Liver (tissue), 9 donors: ENCODE results near the gene PDYN. TPM values are rescaled to one million over a fixed set of nuclear protein-coding genes. Genes with fewer than 3 reads are reported as not detected.

Source experiments
- DNase-seq: peaks from one replicate; pipeline ENCODE4 v3.0.0-alpha.2; 2017; ENCODE audit warnings: low spot score
- H3K27ac ChIP-seq, 2 donors: one replicate each; pipeline ENCODE4 v1.7.0; 2013; ENCODE audit warnings: inconsistent platforms in 2 of 2, low read length in 2 of 2, control low read depth in 1 of 2, low read depth in 1 of 2, mild to moderate bottlenecking in 1 of 2
- H3K27me3 ChIP-seq, 4 donors: one replicate each; pipeline versions ENCODE4 v1.6.1 to v1.7.0; 2013; ENCODE audit warnings: low read length in 3 of 4, inconsistent platforms in 1 of 4, mild to moderate bottlenecking in 1 of 4, moderate library complexity in 1 of 4; ENCODE audit not compliant: control insufficient read depth in 4 of 4, insufficient read depth in 4 of 4
- H3K36me3 ChIP-seq, 4 donors: one replicate each; pipeline versions ENCODE4 v1.6.1 to v1.7.0; 2013; ENCODE audit warnings: low read length in 3 of 4, mild to moderate bottlenecking in 3 of 4, low read depth in 1 of 4, moderate library complexity in 1 of 4; ENCODE audit not compliant: control insufficient read depth in 4 of 4, insufficient read depth in 3 of 4
- H3K4me1 ChIP-seq, 4 donors: one replicate each; pipeline versions ENCODE4 v1.6.1 to v1.7.0; 2013; ENCODE audit warnings: low read length in 3 of 4, mild to moderate bottlenecking in 3 of 4, moderate library complexity in 1 of 4; ENCODE audit not compliant: control insufficient read depth in 4 of 4, insufficient read depth in 4 of 4
- H3K4me3 ChIP-seq, 3 donors: one replicate each; pipeline versions ENCODE4 v1.6.1 to v1.7.0; 2013; ENCODE audit warnings: low read length in 3 of 3, control low read depth in 1 of 3, low read depth in 1 of 3, mild to moderate bottlenecking in 1 of 3
- H3K9ac ChIP-seq, 2 donors: one replicate each; pipeline ENCODE4 v1.7.0; 2013; ENCODE audit warnings: low read length in 2 of 2, mild to moderate bottlenecking in 2 of 2, moderate library complexity in 2 of 2, control low read depth in 1 of 2, low read depth in 1 of 2
- H3K9me3 ChIP-seq, 4 donors: one replicate each; pipeline versions ENCODE4 v1.6.1 to v1.7.0; 2013; ENCODE audit warnings: low read length in 3 of 4; ENCODE audit not compliant: control insufficient read depth in 4 of 4
- ATF3 ChIP-seq: IDR thresholded peaks from 2 replicates; pipeline ENCODE4 v1.6.1; 2016; ENCODE audit warnings: antibody characterized with exemption
- CTCF ChIP-seq: fragments of 150-350 bp; IDR thresholded peaks from 2 replicates; pipeline ENCODE4 v1.5.1; 2017; ENCODE audit warnings: improper control_type of control experiment, low read depth, low read length; ENCODE audit not compliant: missing input control
- EGR1 ChIP-seq, 2 donors: IDR thresholded peaks; 2 replicates each; pipeline ENCODE4 v1.6.1; 2016 to 2018; ENCODE audit warnings: antibody characterized with exemption in 2 of 2, low read depth in 2 of 2
- FOXA1 ChIP-seq: IDR thresholded peaks from 2 replicates; pipeline ENCODE4 v1.6.1; 2016; ENCODE audit warnings: antibody characterized with exemption
- FOXA2 ChIP-seq: IDR thresholded peaks from 2 replicates; pipeline ENCODE4 v1.6.1; 2016; ENCODE audit warnings: antibody characterized with exemption
- GABPA ChIP-seq, 2 donors: IDR thresholded peaks in 1 of 2; conservative IDR thresholded peaks in 1 of 2; 2 replicates each; pipeline ENCODE4 v1.6.1; 2016; ENCODE audit warnings: antibody characterized with exemption in 2 of 2, mild to moderate bottlenecking in 1 of 2, moderate library complexity in 1 of 2
- HNF4A ChIP-seq, 2 donors: conservative IDR thresholded peaks; 2 replicates each; pipeline ENCODE4 v1.6.1; 2016; ENCODE audit warnings: antibody characterized with exemption in 2 of 2, mild to moderate bottlenecking in 2 of 2
- HNF4G ChIP-seq: IDR thresholded peaks from 2 replicates; pipeline ENCODE4 v1.6.1; 2016; ENCODE audit warnings: antibody characterized with exemption
- MAX ChIP-seq: IDR thresholded peaks from 2 replicates; pipeline ENCODE4 v1.6.1; 2016; ENCODE audit warnings: antibody characterized with exemption
- RAD21 ChIP-seq, 2 donors: IDR thresholded peaks; 2 replicates each; pipeline ENCODE4 v1.6.1; 2016; ENCODE audit warnings: antibody characterized with exemption in 2 of 2, mild to moderate bottlenecking in 2 of 2
- REST ChIP-seq: IDR thresholded peaks from 2 replicates; pipeline ENCODE4 v1.6.1; 2016; ENCODE audit warnings: antibody characterized with exemption, mild to moderate bottlenecking
- RXRA ChIP-seq, 2 donors: IDR thresholded peaks; 2 replicates each; pipeline ENCODE4 v1.6.1; 2017 to 2018; ENCODE audit warnings: antibody characterized with exemption in 2 of 2, mild to moderate bottlenecking in 1 of 2
- SP1 ChIP-seq: IDR thresholded peaks from 2 replicates; pipeline ENCODE4 v1.6.1; 2018; ENCODE audit warnings: antibody characterized with exemption, mild to moderate bottlenecking
- TAF1 ChIP-seq: conservative IDR thresholded peaks from 2 replicates; pipeline ENCODE4 v1.6.1; 2016; ENCODE audit warnings: antibody characterized with exemption, mild to moderate bottlenecking
- YY1 ChIP-seq: IDR thresholded peaks from 2 replicates; pipeline ENCODE4 v1.6.1; 2016; ENCODE audit warnings: antibody characterized with exemption, mild to moderate bottlenecking
- ZBTB33 ChIP-seq: IDR thresholded peaks from 2 replicates; pipeline ENCODE4 v1.6.1; 2016; ENCODE audit warnings: antibody characterized with exemption
- WGBS: extraction: QIAGEN DNeasy Blood & Tissue Kit; methylation state at CpG from one replicate; pipeline ENCODE4 v1.1.7; 2013; 5-methylcytosine and 5-hydroxymethylcytosine counted together
- polyA plus RNA-seq, 2 donors: library from polyadenylated mRNA; stranded (reverse) in 1 of 2; unstranded in 1 of 2; fragments of 200-250 nt in 1 of 2; fragments of >200 nt in 1 of 2; fragmentation: Nextera tagmentation in 1 of 2; extraction: Ambion mirVana in 1 of 2; gene quantifications; one replicate each; pipeline versions ENCODE4 v1.2.1 to v1.2.3, GENCODE V29; 2013 to 2015
- total RNA-seq, 2 donors: library from RNA; depleted of rRNA; stranded (reverse); fragments of >200 nt; gene quantifications; one replicate each; pipeline ENCODE4 v1.2.3, GENCODE V29; 2014
- donor health status: healthy.
- donor health status: healthy.
- donor health status: healthy.
- donor health status: healthy.
- donor health status: healthy.

Gene PDYN
- total and polyA plus RNA-seq, 4 donors, result not detected

GRCh38 chr20:1998193-1998520 is 4.3 kb upstream of the PDYN start:
- no peak for DNase-seq
- Histone ChIP-seq H3K27ac (no peak overlapping the region), H3K9me3 (no peaks in the 10 kb centered on the region), H3K36me3 (no peaks in the 10 kb centered on the region), H3K27me3 (peaks cover 0 to 8% (median 1%) of the 10 kb centered on the region in 4 donors), H3K9ac (no peak overlapping the region), H3K4me3 (no peak overlapping the region), H3K4me1 (no peaks in the 10 kb centered on the region)
- WGBS, result 78% methylated on average over 4 of the region's 4 CpGs
- TF ChIP-seq REST (no peak), CTCF (no peak), RXRA (IDR thresholded peaks at IDR 0.05) (no peak), YY1 (no peak), RAD21 (IDR thresholded peaks at IDR 0.05) (no peak), MAX (no peak), HNF4A (conservative IDR thresholded peaks at IDR 0.05) (no peak)

GRCh38 chr20:1997483-1998192 is 3.8 kb upstream of the PDYN start:
- Histone ChIP-seq H3K4me1 (no peaks in the 10 kb centered on the region), H3K9me3 (no peaks in the 10 kb centered on the region), H3K4me3 (no peak overlapping the region), H3K27ac (no peak overlapping the region), H3K9ac (no peak overlapping the region), H3K36me3 (no peaks in the 10 kb centered on the region), H3K27me3 (peaks cover 0 to 8% (median 1%) of the 10 kb centered on the region in 4 donors)
- TF ChIP-seq ATF3, result no peak
- no peak for TF ChIP-seq HNF4G
- TF ChIP-seq HNF4A (conservative IDR thresholded peaks at IDR 0.05), result no peak
- TF ChIP-seq FOXA2, result no peak
- TF ChIP-seq REST, result no peak
- no peak for TF ChIP-seq CTCF
- TF ChIP-seq YY1, result no peak
- TF ChIP-seq SP1, result no peak
- no peak for TF ChIP-seq GABPA (IDR thresholded peaks at IDR 0.05 in 1 of 2, conservative IDR thresholded peaks at IDR 0.05 in 1 of 2)
- TF ChIP-seq FOXA1, result no peak
- no peak for TF ChIP-seq TAF1
- no peak for TF ChIP-seq ZBTB33
- no peak for TF ChIP-seq EGR1 (IDR thresholded peaks at IDR 0.05; ENCODE audit: low read depth in 2 of 2)
- no peak for TF ChIP-seq RXRA (IDR thresholded peaks at IDR 0.05)
- WGBS, result 74% methylated on average over 15 of the region's 15 CpGs
- peak; percentile 6 for DNase-seq
